GM12878 (cell line): ENCODE results near the gene SYF2. TPM values are rescaled to one million over a fixed set of nuclear protein-coding genes. Genes with fewer than 3 reads are reported as not detected.

Experiments
- ATAC-seq: fragments of 200-7000 bp; cut with Tn5 transposase; 3 replicates; pipeline ENCODE4 v1.9.1; 2020; ENCODE audit warnings: mild to moderate bottlenecking, moderate library complexity
- BruUV-seq: library from RNA; stranded (reverse); fragments of 400-500 nt; replicated peaks from 2 replicates; lab custom pipeline; 2021; lab: Mats Ljungman, UMichigan
- CTCF ChIA-PET: fragments of 300-600 bp; sonication (Branson Sonifier 250); formaldehyde crosslinking; extraction: SDS; loops from one replicate; lab custom pipeline; 2021; ENCODE audit warnings: inconsistent platforms; lab: Yijun Ruan, JAX
- POLR2A ChIA-PET: fragments of 350-600 bp; formaldehyde crosslinking; extraction: SDS; loops from one replicate; lab custom pipeline; 2021; ENCODE audit warnings: inconsistent platforms; lab: Charles Lee
- RAD21 ChIA-PET: fragments of 300-600 bp; sonication (Branson Sonifier 250); formaldehyde crosslinking; loops from one replicate; lab custom pipeline; 2023; ENCODE audit warnings: antibody characterized with exemption; ENCODE audit not compliant: unreplicated experiment; lab: Charles Lee
- SMC1A ChIA-PET: fragments of 300-600 bp; sonication (Branson Sonifier 250); formaldehyde crosslinking; loops from one replicate; lab custom pipeline; 2023; ENCODE audit not compliant: unreplicated experiment, uncharacterized antibody; lab: Charles Lee
- DNase-seq: peaks from one replicate; pipeline ENCODE4 v3.0.0-alpha.2; 2011; ENCODE audit warnings: low read depth, low spot score
- FAIRE-seq: peaks from 3 replicates; lab custom pipeline; 2011; peaks lifted over from hg19 to GRCh38; lab: Jason Lieb, UNC
- H2AFZ ChIP-seq: 2 replicates; pipeline ENCODE4 v1.6.0; 2011; ENCODE audit warnings: low read depth, low read length, control low read depth; ENCODE audit not compliant: control insufficient read depth
- H3K27ac ChIP-seq: 2 replicates; pipeline ENCODE4 v1.5.1; 2011; ENCODE audit warnings: control low read depth; ENCODE audit not compliant: control insufficient read depth, insufficient read depth
- H3K27me3 ChIP-seq, 2 experiments: replicated peaks in 1 of 2; 2 replicates each; pipeline versions ENCODE4 v1.6.0 to v1.6.1; 2011; ENCODE audit warnings: low read length in 1 of 2; ENCODE audit not compliant: control insufficient read depth in 2 of 2, insufficient read depth in 2 of 2
- H3K36me3 ChIP-seq, 2 experiments: 2 replicates each; pipeline ENCODE4 v1.5.1; 2011; ENCODE audit warnings: low read length in 1 of 2; ENCODE audit not compliant: control insufficient read depth in 2 of 2, insufficient read depth in 2 of 2
- H3K4me1 ChIP-seq: 2 replicates; pipeline ENCODE4 v1.6.1; 2011; ENCODE audit warnings: mild to moderate bottlenecking, low read length, moderate library complexity, mixed read lengths; ENCODE audit not compliant: control insufficient read depth, insufficient read depth
- H3K4me2 ChIP-seq: 2 replicates; pipeline ENCODE4 v1.6.0; 2011; ENCODE audit warnings: control low read depth; ENCODE audit not compliant: control insufficient read depth, insufficient read depth
- H3K4me3 ChIP-seq: fragments of 200-600 bp; sonication (generic); 2 replicates; pipeline ENCODE4 v1.5.1; 2016
- H3K79me2 ChIP-seq: 2 replicates; pipeline ENCODE4 v1.6.0; 2011; ENCODE audit warnings: low read length; ENCODE audit not compliant: control insufficient read depth, insufficient read depth
- H3K9ac ChIP-seq: 2 replicates; pipeline ENCODE4 v1.8.0; 2011; ENCODE audit warnings: low read length, control low read depth, mixed read lengths; ENCODE audit not compliant: control insufficient read depth, insufficient read depth
- H3K9me3 ChIP-seq: replicated peaks from 3 replicates; pipeline ENCODE4 v1.5.1; 2011; ENCODE audit warnings: mild to moderate bottlenecking, low read length; ENCODE audit not compliant: control insufficient read depth, insufficient read depth
- H4K20me1 ChIP-seq: 2 replicates; pipeline ENCODE4 v1.6.0; 2011; ENCODE audit not compliant: control insufficient read depth, insufficient read depth
- ATF2 ChIP-seq: IDR thresholded peaks from 2 replicates; pipeline ENCODE4 v1.6.1; 2012; ENCODE audit warnings: low read length, inconsistent platforms
- BACH1 ChIP-seq: fragments of 450-650 bp; IDR thresholded peaks from 2 replicates; pipeline ENCODE4 v1.6.1; 2017; ENCODE audit warnings: mild to moderate bottlenecking, borderline replicate concordance
- EGR1 ChIP-seq, 2 experiments: IDR thresholded peaks; 1 replicate in 1 of 2; 2 replicates in 1 of 2; pipeline ENCODE4 v1.6.1; 2011 to 2012; ENCODE audit warnings: low read depth in 2 of 2, low read length in 2 of 2, borderline replicate concordance in 1 of 2, mild to moderate bottlenecking in 1 of 2, moderate library complexity in 1 of 2
- NFXL1 ChIP-seq: fragments of 450-650 bp; IDR thresholded peaks from 2 replicates; pipeline ENCODE4 v1.6.1; 2017; ENCODE audit warnings: antibody characterized with exemption, mild to moderate bottlenecking, borderline replicate concordance
- RAD21 ChIP-seq: IDR thresholded peaks from 2 replicates; pipeline ENCODE4 v1.6.1; 2011; ENCODE audit warnings: mild to moderate bottlenecking, low read depth, low read length, moderate library complexity; ENCODE audit not compliant: insufficient read depth
- SIN3A ChIP-seq: IDR thresholded peaks from 2 replicates; pipeline ENCODE4 v1.6.1; 2012; ENCODE audit warnings: low read depth, low read length, improper control_type of control experiment
- WGBS: methylation state at CpG from one replicate; pipeline ENCODE4 v1.1.6; 2016; ENCODE audit warnings: low lambda C conversion rate; ENCODE audit not compliant: insufficient replicate concordance, insufficient coverage; ENCODE audit errors: missing lambda C conversion rate; 5-methylcytosine and 5-hydroxymethylcytosine counted together
- in situ Hi-C: fragments of 300-500 bp; cut with MboI; formaldehyde crosslinking; loops from 9 replicates; pipeline ENCODE4 v1.14.3; 2018; ENCODE audit warnings: mixed read lengths
- intact Hi-C: fragments of 100-400 bp; cut with micrococcal nuclease; formaldehyde crosslinking; loops from one replicate; pipeline ENCODE4 v1.14.2; 2022; ENCODE audit not compliant: unreplicated experiment
- polyA plus RNA-seq, 11 experiments: library from polyadenylated mRNA; depleted of rRNA in 4 of 11; unstranded in 6 of 11; stranded (reverse) in 5 of 11; fragments of >200 nt; fragmentation: Nextera tagmentation in 4 of 11; fragmentation: Illumina TruSeq in 1 of 11; extraction: Ambion mirVana in 4 of 11; extraction: Trizol in 1 of 11; gene quantifications; 1 replicate in 1 of 11; 2 replicates in 10 of 11; pipeline versions ENCODE4 v1.2.1 to v1.2.3, GENCODE V29; 2011 to 2016; ENCODE audit warnings: inconsistent platforms in 2 of 11, missing spikeins in 2 of 11, low read depth in 1 of 11
- total RNA-seq, 4 experiments: library from RNA; depleted of rRNA in 3 of 4; stranded (reverse); fragments of >200 nt in 3 of 4; fragmentation: Illumina TruSeq in 1 of 4; extraction: Trizol in 1 of 4; gene quantifications; 2 replicates each; pipeline versions ENCODE4 v1.2.1 to v1.2.3, GENCODE V29; 2013 to 2021
- TF ChIP-seq, protein P1 (sequence below): fragments of 450-650 bp; IDR thresholded peaks from 2 replicates; pipeline ENCODE4 v1.6.1; 2017; ENCODE audit warnings: low read depth, mild to moderate bottlenecking, moderate library complexity
- TF ChIP-seq, protein P2 (sequence below): fragments of 450-650 bp; IDR thresholded peaks from 2 replicates; pipeline ENCODE4 v1.6.1; 2017; ENCODE audit warnings: mild to moderate bottlenecking, low read depth, inconsistent platforms; ENCODE audit not compliant: poor library complexity, severe bottlenecking

The SYF2 gene
- total and polyA plus RNA-seq, 10 of the 15 experiments (the other 5 are each of a cell fraction or from before 2014, with no cell fraction given) = 20.3 to 70.5 (median 35.3) TPM

- TF ChIP-seq, protein P1, sequence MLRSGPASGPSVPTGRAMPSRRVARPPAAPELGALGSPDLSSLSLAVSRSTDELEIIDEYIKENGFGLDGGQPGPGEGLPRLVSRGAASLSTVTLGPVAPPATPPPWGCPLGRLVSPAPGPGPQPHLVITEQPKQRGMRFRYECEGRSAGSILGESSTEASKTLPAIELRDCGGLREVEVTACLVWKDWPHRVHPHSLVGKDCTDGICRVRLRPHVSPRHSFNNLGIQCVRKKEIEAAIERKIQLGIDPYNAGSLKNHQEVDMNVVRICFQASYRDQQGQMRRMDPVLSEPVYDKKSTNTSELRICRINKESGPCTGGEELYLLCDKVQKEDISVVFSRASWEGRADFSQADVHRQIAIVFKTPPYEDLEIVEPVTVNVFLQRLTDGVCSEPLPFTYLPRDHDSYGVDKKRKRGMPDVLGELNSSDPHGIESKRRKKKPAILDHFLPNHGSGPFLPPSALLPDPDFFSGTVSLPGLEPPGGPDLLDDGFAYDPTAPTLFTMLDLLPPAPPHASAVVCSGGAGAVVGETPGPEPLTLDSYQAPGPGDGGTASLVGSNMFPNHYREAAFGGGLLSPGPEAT = no peak
- TF ChIP-seq EGR1 (IDR thresholded peaks at IDR 0.05; ENCODE audit: borderline replicate concordance in 1 of 2, low read depth in 2 of 2, low read length in 2 of 2) = no peak
Measured at GRCh38 chr1:25219661-25220251, 12.5 kb downstream of the SYF2 start (continued).

- POLR2A ChIA-PET = interaction anchor here (0.5 to 0.6 kb wide), 2 partner anchors 39 to 367 kb away, joined by 3 to 4 read pairs; no protein-coding TSS in a partner anchor
- Histone ChIP-seq H3K79me2 (no peaks in the 10 kb centered on the region), H3K4me3 (no peak overlapping the region), H3K4me2 (no peak overlapping the region), H3K9ac (no peak overlapping the region), H3K27me3 (no peaks in the 10 kb centered on the region), H3K9me3 (no peaks in the 10 kb centered on the region), H4K20me1 (no peaks in the 10 kb centered on the region), H3K27ac (no peak overlapping the region), H2AFZ (no peak overlapping the region), H3K36me3 (peaks cover 2 to 3% of the 10 kb centered on the region in 2 experiments; a peak in 3 of 4 replicates), H3K4me1 (no peaks in the 10 kb centered on the region)
- intact Hi-C loops (no loop called here), in situ Hi-C loops (no loop called here)
- RAD21 ChIA-PET = no interaction called here
- ATAC-seq = no peak
- 0 out of 2 replicates have a peak, but pooled peaks have one; percentile 13 for TF ChIP-seq RAD21
- TF ChIP-seq, protein P2, sequence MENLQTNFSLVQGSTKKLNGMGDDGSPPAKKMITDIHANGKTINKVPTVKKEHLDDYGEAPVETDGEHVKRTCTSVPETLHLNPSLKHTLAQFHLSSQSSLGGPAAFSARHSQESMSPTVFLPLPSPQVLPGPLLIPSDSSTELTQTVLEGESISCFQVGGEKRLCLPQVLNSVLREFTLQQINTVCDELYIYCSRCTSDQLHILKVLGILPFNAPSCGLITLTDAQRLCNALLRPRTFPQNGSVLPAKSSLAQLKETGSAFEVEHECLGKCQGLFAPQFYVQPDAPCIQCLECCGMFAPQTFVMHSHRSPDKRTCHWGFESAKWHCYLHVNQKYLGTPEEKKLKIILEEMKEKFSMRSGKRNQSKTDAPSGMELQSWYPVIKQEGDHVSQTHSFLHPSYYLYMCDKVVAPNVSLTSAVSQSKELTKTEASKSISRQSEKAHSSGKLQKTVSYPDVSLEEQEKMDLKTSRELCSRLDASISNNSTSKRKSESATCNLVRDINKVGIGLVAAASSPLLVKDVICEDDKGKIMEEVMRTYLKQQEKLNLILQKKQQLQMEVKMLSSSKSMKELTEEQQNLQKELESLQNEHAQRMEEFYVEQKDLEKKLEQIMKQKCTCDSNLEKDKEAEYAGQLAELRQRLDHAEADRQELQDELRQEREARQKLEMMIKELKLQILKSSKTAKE = no peak
- no peak for TF ChIP-seq ATF2
- no peak for TF ChIP-seq SIN3A
- no peak for TF ChIP-seq NFXL1
- no peak for TF ChIP-seq BACH1
- no TSS peak for BruUV-seq
- SMC1A ChIA-PET = interaction anchor here (0.6 kb wide), 1 partner anchor 592 kb away, joined by 3 read pairs; no protein-coding TSS in a partner anchor
- no peak for FAIRE-seq
- WGBS = 87% methylated on average over 8 of the region's 8 CpGs
- DNase-seq = no peak
- CTCF ChIA-PET = interaction anchor here (4.0 kb wide), 1 partner anchor 12 kb away, joined by 31 read pairs; no protein-coding TSS in a partner anchor
Measured at GRCh38 chr1:25217598-25218232, 14.6 kb downstream of the SYF2 start.
